ENCODE results near the gene NEK1. TPM values are rescaled to one million over a fixed set of nuclear protein-coding genes. Genes with fewer than 3 reads are reported as not detected.

The NEK1 gene
- total RNA-seq, 1 donor from 2014 or later = 15.5 TPM

DNA sequence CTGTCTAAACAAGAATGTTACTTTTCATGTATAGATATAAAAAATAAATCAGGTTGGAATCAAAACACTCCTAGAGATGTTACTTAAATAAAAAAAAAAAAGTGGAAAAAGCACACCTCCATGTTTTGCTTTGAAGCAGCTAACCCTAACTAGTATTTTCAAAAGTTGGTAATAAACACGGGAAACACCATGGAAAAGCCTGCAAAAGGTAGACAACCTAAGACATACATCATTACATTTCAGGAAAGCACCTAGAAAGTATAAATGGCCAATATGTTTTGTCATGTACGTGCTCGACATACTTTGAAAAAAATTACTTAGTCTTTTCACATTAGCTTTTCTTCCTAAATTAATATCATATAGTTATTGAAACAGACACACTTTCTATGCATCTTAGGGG, 211.6 kb downstream of the NEK1 start:
- H3K36me3 ChIP-seq = peaks cover 19% of the 10 kb centered on the region
- H3K4me3 ChIP-seq = no peak overlapping the region
- TF ChIP-seq, protein P1, sequence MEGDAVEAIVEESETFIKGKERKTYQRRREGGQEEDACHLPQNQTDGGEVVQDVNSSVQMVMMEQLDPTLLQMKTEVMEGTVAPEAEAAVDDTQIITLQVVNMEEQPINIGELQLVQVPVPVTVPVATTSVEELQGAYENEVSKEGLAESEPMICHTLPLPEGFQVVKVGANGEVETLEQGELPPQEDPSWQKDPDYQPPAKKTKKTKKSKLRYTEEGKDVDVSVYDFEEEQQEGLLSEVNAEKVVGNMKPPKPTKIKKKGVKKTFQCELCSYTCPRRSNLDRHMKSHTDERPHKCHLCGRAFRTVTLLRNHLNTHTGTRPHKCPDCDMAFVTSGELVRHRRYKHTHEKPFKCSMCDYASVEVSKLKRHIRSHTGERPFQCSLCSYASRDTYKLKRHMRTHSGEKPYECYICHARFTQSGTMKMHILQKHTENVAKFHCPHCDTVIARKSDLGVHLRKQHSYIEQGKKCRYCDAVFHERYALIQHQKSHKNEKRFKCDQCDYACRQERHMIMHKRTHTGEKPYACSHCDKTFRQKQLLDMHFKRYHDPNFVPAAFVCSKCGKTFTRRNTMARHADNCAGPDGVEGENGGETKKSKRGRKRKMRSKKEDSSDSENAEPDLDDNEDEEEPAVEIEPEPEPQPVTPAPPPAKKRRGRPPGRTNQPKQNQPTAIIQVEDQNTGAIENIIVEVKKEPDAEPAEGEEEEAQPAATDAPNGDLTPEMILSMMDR (IDR thresholded peaks at IDR 0.05; ENCODE audit: borderline replicate concordance) = no peak
- intact Hi-C loops (cut with micrococcal nuclease) = no loop called here
- H3K27me3 ChIP-seq (ENCODE audit: low read depth) = no peaks in the 10 kb centered on the region
- no peaks in the 10 kb centered on the region for H3K4me1 ChIP-seq
- no peak overlapping the region for H3K27ac ChIP-seq (replicated peaks)
- DNase-seq = no peak
- no peaks in the 10 kb centered on the region for H3K9me3 ChIP-seq (replicated peaks)

DNA sequence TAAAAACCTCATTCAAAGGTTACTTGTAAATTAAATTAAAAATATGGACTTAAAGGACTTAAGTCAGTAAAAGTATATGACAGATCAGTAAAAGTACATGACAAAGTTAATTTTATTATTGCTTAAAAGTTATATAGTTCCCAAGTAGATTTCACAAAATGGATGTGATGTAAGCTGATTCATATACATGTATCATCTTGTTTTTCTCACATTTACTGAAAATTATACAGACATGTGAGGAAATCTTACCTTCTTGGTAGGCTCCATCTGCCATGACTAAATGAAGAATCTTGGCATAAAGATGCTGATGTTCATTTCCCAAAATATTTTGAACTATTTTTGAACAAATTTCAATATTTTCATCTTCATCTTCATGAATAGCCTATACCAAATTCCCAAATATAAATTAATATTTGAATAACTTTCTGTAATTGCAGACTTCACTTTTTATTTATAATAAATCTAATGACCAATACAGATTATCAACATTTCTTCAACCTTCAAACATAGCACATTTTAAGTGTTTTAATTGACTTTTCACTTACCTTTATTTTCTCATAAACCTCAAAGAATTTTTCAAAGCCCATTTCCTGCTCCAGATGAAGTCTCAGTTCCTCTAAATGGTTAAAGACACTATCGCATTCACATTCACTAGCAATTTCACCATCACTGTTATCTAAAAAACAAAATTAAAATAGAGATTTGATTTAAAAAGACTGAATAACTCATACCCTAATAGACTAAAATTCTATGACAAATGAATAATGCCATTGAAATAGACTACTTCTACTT, 212.2 kb downstream of the NEK1 start:
- DNase-seq = no peak
- intact Hi-C loops (cut with micrococcal nuclease) = no loop called here

DNA sequence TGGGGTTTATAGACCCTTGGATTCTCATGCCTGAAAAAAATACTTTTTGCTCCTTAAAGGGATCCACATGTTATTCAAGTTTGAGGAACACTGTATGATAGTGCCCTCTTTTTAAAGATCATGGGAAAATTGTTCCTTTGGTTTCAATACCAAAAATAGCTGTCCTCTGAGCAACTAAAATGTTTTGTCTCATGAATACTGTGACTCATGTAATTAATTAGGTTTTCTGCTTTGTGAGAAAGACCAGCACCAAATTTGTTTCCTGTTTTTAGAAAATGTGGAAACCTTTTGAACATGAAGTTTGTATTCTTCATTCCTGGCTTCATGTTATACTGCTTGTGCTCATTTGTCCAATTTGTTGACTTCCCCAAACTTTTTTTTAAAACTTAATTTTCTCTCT, 214.1 kb downstream of the NEK1 start:
- Histone ChIP-seq H3K9me3 (replicated peaks) (no peaks in the 10 kb centered on the region), H3K4me1 (no peaks in the 10 kb centered on the region), H3K27ac (replicated peaks) (peak overlapping the region; percentile 16), H3K4me3 (no peak overlapping the region), H3K36me3 (peaks cover 19% of the 10 kb centered on the region), H3K27me3 (ENCODE audit: low read depth) (no peaks in the 10 kb centered on the region)
- no peak for DNase-seq
- TF ChIP-seq, protein P1 (IDR thresholded peaks at IDR 0.05; ENCODE audit: borderline replicate concordance) = no peak
- intact Hi-C loops (cut with micrococcal nuclease) = no loop called here

More for the DNA sequence above, 212.2 kb downstream of the NEK1 start:
- no peak overlapping the region for H3K27ac ChIP-seq (replicated peaks)
- no peaks in the 10 kb centered on the region for H3K9me3 ChIP-seq (replicated peaks)
- peaks cover 19% of the 10 kb centered on the region for H3K36me3 ChIP-seq
- no peak overlapping the region for H3K4me3 ChIP-seq
- TF ChIP-seq, protein P1 (IDR thresholded peaks at IDR 0.05; ENCODE audit: borderline replicate concordance) = no peak
- H3K27me3 ChIP-seq (ENCODE audit: low read depth) = no peaks in the 10 kb centered on the region
- H3K4me1 ChIP-seq = no peaks in the 10 kb centered on the region

DNA sequence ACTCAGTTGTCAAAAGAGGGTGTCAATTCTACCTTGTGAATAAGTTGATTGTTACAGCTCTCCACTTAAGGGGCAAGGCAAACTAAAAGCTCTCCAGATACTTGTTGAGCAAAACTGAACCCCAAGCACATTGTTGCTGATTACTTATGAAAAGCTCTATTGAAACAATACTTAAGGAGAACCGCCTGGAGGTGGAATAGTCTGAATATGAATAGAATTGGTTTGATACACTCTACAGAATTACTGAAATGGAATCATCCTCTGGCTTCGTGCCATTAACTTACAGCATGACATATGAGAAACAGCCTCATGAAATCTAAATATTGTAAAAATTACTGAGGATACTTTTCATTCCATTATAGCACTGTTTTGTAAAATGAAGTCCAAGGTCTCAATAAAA, 214.6 kb downstream of the NEK1 start:
- intact Hi-C loops (cut with micrococcal nuclease) = no loop called here
- no peaks in the 10 kb centered on the region for H3K9me3 ChIP-seq (replicated peaks)
- H3K27ac ChIP-seq (replicated peaks) = peak overlapping the region; percentile 16
- no peaks in the 10 kb centered on the region for H3K4me1 ChIP-seq
- TF ChIP-seq, protein P1 (IDR thresholded peaks at IDR 0.05; ENCODE audit: borderline replicate concordance) = no peak
- no peak overlapping the region for H3K4me3 ChIP-seq
- no peaks in the 10 kb centered on the region for H3K27me3 ChIP-seq (ENCODE audit: low read depth)
- DNase-seq = no peak
- H3K36me3 ChIP-seq = peaks cover 19% of the 10 kb centered on the region

DNA sequence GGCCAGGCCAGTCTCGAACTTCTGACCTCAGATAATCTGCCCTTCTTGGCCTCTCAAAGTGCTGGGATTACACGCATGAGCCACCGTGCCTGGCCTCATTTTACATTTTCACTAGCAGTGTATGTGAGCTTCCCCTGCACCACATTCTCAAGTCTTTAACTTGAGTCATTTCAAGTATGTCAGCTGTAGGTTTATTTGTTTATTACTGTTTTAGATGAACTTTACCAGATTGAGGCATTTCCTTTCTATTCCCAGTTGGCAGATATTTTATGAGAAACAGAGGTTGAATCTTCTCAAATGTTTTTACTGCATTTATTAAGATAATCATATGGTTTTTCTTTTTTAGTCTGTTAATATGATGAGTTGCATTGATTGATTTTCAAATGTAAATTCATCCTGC, 227.0 kb downstream of the NEK1 start:
- DNase-seq = no peak
- H3K27me3 ChIP-seq (ENCODE audit: low read depth) = no peaks in the 10 kb centered on the region

More for the DNA sequence above, 227.0 kb downstream of the NEK1 start:
- no peaks in the 10 kb centered on the region for H3K36me3 ChIP-seq
- intact Hi-C loops (cut with micrococcal nuclease) = loop anchor here (2.0 kb wide), 1 partner anchor 37 kb away; no protein-coding TSS in a partner anchor
- no peaks in the 10 kb centered on the region for H3K4me1 ChIP-seq
- no peak overlapping the region for H3K4me3 ChIP-seq
- H3K27ac ChIP-seq (replicated peaks) = no peak overlapping the region
- TF ChIP-seq, protein P1 (IDR thresholded peaks at IDR 0.05; ENCODE audit: borderline replicate concordance) = no peak
- H3K9me3 ChIP-seq (replicated peaks) = peaks cover 28% of the 10 kb centered on the region

Measured in left ventricle myocardium inferior (tissue), 1 donor.